ENCODE data around the gene PGS1. TPM values are rescaled to one million over a fixed set of nuclear protein-coding genes. Genes with fewer than 3 reads are reported as not detected.

The PGS1 gene
- total RNA-seq, 1 experiment from 2014 or later: 47.3 TPM

GRCh38 chr17:78358538-78359320 is 19.7 kb upstream of the PGS1 start:
- Histone ChIP-seq H3K9me3 (no peaks in the 10 kb centered on the region), H3K36me3 (peaks cover 47% of the 10 kb centered on the region), H3K4me3 (peak overlapping the region; percentile 99)

DNA sequence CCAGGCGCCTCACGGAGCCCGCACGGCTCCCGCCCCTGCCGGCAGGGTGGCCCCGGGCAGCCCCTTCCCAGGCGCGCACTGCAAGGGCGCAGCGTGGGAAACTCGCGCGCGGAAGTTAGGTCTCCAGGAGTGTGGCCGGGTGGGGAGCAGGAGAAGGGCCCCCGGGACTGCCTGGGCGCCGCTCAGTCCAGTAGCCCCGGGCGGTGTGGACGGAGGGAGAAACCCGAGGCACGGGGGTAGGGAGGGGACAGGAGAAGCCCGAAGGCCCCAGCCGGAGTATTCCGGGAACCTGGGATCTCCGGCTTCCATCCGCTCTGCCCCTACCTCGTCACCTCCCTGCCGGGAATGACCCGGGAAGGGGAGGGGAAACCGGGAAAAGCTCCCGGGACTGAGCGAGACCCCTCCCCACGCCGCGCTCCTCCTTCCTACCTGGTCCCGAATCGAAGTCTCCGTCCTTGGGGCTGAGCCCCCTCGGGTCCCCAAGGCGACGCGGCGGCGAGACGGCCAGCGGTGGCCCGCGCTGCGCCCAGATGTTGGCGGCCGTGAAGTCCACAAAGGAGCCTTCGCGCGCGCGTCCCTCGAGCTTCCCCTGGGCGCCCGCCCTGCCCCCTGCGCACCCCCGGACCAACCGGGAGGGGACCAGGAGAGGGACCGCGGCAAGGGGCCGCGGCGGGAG is 19.0 kb upstream of the PGS1 start:
- Histone ChIP-seq H3K27me3 (no peaks in the 10 kb centered on the region), H3K36me3 (peaks cover 44% of the 10 kb centered on the region), H3K4me3 (peak overlapping the region; percentile 99), H3K9me3 (no peaks in the 10 kb centered on the region)
- DNase-seq: peak; percentile 47

More at GRCh38 chr17:78358538-78359320, 19.7 kb upstream of the PGS1 start:
- H3K27me3 ChIP-seq: no peaks in the 10 kb centered on the region
- DNase-seq: peak; percentile 41

DNA sequence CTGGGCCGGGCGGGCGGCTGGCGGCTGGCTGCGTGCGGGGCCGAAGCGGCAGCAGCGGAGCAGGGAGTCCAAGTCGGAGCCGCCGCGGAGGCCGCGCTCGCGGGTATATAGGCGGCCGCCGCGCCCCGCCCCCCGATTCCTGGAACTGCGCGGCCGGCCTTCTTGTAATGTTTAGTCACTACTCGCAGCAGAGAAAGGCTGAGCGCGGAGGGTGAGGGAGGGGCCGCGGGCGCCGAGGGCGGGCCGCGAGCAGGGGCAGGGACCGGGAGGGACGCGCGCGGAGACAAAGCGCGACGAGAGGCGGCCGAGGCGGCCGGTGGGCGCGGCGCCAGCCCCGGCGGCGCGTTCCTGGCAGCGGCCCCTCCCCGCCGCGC is 18.5 kb upstream of the PGS1 start, which contains the start of gene SOCS3:
Gene SOCS3 (minus strand): TSS at position 81 of the 374 bp plus-strand sequence. CDS start 982 bp downstream, outside the sequence.
- Histone ChIP-seq H3K36me3 (peaks cover 41% of the 10 kb centered on the region), H3K27me3 (no peaks in the 10 kb centered on the region), H3K4me3 (peak within 1 kb of the TSS; percentile 99), H3K9me3 (no peaks in the 10 kb centered on the region)
- DNase-seq: peak; percentile 98

DNA sequence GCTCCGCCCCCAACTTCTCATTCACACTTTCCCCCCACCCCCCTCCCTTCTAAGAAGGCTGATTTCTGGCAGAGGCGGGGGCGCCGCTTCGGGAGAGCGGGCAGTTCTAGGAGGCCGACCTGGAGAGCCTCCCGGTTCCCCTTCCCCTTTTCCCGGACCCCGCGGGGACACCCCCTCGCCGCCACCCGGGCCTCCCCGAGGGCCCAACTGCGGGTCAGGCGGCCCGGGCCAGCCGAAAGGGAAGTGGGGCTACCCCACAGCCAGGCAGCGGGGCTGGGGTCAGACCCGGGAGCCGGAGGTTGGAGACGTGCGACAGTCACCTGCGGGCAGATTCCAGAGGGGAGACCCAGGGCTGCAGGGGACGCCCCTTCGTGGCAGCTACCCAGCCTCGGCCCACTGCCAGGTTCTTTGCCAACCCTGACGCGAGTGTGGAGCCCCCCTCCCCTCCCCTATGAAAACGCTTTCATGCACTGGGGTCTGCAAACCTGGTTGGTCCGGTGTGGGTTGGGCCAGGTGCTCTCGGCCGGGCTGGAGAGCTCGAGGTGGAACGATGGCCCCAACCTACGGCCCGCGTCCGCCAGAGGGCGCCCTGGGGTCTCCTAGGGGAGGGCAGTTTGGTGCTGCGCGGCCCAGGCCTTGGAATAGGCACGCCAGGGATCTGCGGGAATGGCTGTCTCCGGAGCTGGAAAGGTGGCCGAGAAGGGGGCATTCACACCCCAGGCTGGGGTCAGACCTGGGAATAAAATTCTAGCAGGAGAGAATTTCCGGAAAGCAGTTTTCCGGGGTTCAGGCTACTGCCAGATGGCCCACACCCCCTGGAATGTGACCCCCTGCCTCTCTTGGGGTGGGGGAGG is 17.9 kb upstream of the PGS1 start:
- Histone ChIP-seq H3K36me3 (peaks cover 35% of the 10 kb centered on the region), H3K9me3 (no peaks in the 10 kb centered on the region), H3K27me3 (no peaks in the 10 kb centered on the region), H3K4me3 (peak overlapping the region; percentile 99)
- peak; percentile 92 for DNase-seq

GRCh38 chr17:78361225-78361701 is 17.2 kb upstream of the PGS1 start:
- no peak for DNase-seq
- Histone ChIP-seq H3K4me3 (no peak overlapping the region), H3K9me3 (no peaks in the 10 kb centered on the region), H3K36me3 (peaks cover 28% of the 10 kb centered on the region), H3K27me3 (no peaks in the 10 kb centered on the region)

- Histone ChIP-seq H3K4me3 (no peak overlapping the region), H3K36me3 (peaks cover 20% of the 10 kb centered on the region)
- no peak for DNase-seq
Measured at GRCh38 chr17:78362232-78362631, 16.2 kb upstream of the PGS1 start.

GRCh38 chr17:78362671-78363070 is 15.8 kb upstream of the PGS1 start:
- DNase-seq: no peak

More at GRCh38 chr17:78362232-78362631, 16.2 kb upstream of the PGS1 start:
- Histone ChIP-seq H3K9me3 (no peaks in the 10 kb centered on the region), H3K27me3 (no peaks in the 10 kb centered on the region)

GRCh38 chr17:78364436-78365281 is 13.8 kb upstream of the PGS1 start:
- Histone ChIP-seq H3K36me3 (no peaks in the 10 kb centered on the region), H3K9me3 (no peaks in the 10 kb centered on the region), H3K27me3 (no peaks in the 10 kb centered on the region), H3K4me3 (no peak overlapping the region)
- DNase-seq: no peak

More at GRCh38 chr17:78362671-78363070, 15.8 kb upstream of the PGS1 start:
- Histone ChIP-seq H3K4me3 (no peak overlapping the region), H3K36me3 (peaks cover 16% of the 10 kb centered on the region), H3K9me3 (no peaks in the 10 kb centered on the region), H3K27me3 (no peaks in the 10 kb centered on the region)

GRCh38 chr17:78365561-78366108 is 12.8 kb upstream of the PGS1 start:
- H3K4me3 ChIP-seq: no peak overlapping the region
- no peaks in the 10 kb centered on the region for H3K36me3 ChIP-seq
- no peak for DNase-seq
- H3K9me3 ChIP-seq: no peaks in the 10 kb centered on the region
- H3K27me3 ChIP-seq: no peaks in the 10 kb centered on the region

DNA sequence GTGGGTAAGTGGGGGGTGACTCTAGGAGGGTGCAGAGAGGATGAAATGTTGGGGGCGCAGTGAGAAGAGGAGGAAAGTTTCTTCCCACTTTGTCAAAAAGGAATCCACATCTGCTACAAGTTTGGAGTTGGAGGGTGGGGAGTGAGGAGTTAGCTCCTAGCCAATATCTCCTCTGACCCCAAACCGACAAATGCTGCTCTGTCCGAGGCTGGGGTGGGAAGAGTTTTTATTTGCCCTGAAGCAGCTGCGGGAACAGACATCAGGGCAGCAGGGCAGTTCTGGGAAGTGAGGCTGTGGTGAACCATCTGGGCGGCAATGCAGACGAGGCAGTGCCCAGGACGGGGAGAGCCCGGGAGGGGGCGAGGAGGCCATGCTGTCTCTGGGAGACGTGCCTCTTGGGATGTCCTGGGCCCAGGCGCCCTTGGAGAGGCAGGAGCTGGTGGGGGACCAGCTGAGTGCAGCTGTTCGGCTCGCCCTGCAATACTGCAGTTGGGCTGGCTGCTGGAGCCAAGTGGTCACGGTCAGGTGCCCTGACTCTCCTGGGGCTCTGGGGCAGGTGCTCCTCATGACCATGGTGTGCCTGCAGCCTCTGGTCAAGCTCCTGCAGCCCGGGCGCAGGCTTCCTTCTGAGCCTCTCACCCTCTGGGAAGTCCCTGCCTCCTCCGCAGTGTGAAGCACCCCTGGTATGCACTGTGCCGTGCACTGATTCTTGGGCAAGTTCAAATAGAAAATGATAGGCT is 12.2 kb upstream of the PGS1 start:
- Histone ChIP-seq H3K4me3 (no peak overlapping the region), H3K9me3 (no peaks in the 10 kb centered on the region), H3K27me3 (no peaks in the 10 kb centered on the region), H3K36me3 (no peaks in the 10 kb centered on the region)
- no peak for DNase-seq

DNA sequence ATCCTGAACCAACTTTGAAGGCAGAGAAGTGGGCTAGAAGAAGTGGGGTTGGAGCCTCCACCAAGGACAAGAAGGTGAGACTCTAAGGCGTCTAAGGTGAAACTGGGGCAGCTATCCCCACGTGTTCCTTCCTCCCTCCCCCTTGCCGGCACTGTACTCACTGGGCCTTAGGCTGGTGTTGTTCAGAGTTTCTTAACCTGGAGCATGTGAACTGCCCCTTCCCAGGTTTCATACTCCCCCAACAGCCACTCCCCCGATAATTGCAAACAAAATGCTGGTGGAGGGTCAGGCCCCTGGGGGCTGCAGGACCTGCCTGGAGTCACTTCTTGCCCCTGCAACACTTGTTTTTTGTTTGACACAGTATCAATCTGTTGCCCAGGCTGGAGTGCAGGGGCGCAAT is 11.3 kb upstream of the PGS1 start:
- no peaks in the 10 kb centered on the region for H3K9me3 ChIP-seq
- H3K36me3 ChIP-seq: no peaks in the 10 kb centered on the region
- no peak for DNase-seq
- no peaks in the 10 kb centered on the region for H3K27me3 ChIP-seq
- no peak overlapping the region for H3K4me3 ChIP-seq

- no peak for DNase-seq
- Histone ChIP-seq H3K27me3 (no peaks in the 10 kb centered on the region), H3K4me3 (no peak overlapping the region), H3K9me3 (no peaks in the 10 kb centered on the region), H3K36me3 (no peaks in the 10 kb centered on the region)
Measured at GRCh38 chr17:78368348-78368747, 10.1 kb upstream of the PGS1 start.

DNA sequence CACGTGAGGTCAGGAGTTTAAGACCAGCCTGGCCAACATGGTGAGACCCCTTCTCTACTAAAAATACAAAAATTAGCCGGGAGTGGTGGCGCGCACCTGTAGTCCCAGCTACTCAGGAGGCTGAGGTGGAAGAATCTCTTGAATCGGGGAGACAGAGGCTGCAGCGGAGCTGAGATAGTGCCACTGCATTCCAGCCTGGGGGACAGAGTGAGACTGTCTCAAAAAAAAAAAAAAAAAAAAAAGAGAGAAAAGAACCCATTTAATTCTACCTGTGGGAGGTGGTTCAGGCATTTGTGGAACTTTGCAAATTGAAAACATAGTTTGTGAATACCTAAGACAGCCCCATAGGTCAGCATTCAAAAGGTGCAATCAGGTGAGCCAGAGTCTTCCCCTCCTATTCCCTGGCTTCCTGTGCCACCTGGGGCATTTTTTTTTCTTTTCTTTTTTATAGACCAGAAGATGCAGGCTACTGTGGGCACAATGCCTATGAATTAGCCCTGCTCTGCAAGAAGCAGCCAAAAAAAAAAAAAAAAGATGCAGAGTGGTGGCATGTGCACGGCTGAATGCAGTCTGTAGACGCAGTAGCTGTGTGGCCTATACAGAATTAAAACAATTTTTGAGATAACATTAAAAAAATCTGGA is 9.5 kb upstream of the PGS1 start:
- H3K36me3 ChIP-seq: no peaks in the 10 kb centered on the region
- DNase-seq: no peak
- H3K4me3 ChIP-seq: no peak overlapping the region
- H3K9me3 ChIP-seq: no peaks in the 10 kb centered on the region
- no peaks in the 10 kb centered on the region for H3K27me3 ChIP-seq

DNA sequence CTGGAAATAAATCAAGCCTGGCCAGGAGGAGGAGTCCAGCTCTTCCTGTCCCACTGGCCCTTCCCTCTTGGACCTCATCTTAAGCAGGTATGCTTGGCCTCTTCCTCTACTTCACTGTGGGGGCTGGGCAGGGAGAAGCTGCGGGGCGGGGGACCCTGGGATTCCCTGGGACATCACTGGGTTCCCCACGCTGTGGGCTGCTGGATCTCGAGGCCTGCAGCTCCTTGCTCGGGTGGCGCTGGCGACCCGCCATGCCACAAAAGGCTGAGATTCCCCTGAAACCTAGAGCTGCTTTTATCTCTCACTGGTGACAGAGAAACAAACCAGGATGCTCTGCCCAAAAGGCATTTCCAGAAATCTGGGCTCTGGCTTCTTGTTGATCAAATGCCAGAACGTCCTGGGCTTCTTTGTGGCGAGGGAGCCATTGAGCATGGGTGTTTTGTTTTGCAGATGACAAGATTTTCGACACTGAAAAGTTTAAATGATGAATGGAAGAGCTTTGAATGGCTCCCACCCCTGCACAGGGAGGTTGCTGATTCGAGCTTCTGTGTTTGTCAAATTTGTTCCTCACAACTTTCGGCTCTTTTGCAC is 8.6 kb upstream of the PGS1 start:
- Histone ChIP-seq H3K9me3 (no peaks in the 10 kb centered on the region), H3K36me3 (no peaks in the 10 kb centered on the region), H3K27me3 (no peaks in the 10 kb centered on the region), H3K4me3 (no peak overlapping the region)
- no peak for DNase-seq
